B cell (primary cell): ENCODE results near the gene NRG2.

Experiments
- CTCF ChIP-seq: fragments of 200-600 bp; IDR thresholded peaks from one replicate; pipeline ENCODE4 v1.8.0; 2022; ENCODE audit warnings: antibody characterized with exemption, mild to moderate bottlenecking
- EZH2 ChIP-seq: IDR thresholded peaks from 2 replicates; pipeline ENCODE4 v1.6.1; 2012; ENCODE audit warnings: borderline replicate concordance, low read depth, mild to moderate bottlenecking, moderate library complexity, low read length; ENCODE audit not compliant: insufficient read depth, poor library complexity, severe bottlenecking

GRCh38 chr5:139806726-139807646 is 236.1 kb downstream of the NRG2 start:
- TF ChIP-seq CTCF: no peak
- no peak for TF ChIP-seq EZH2
